Measurements from ENCODE around the gene IGLL1.
A peak's percentile ranks its signal among the peaks of the same experiment; 100 is the strongest.
"Not testable (repeated sequence)": the region's sequence is repeated elsewhere in the genome, so short reads cannot be mapped to it uniquely, and the experiment has no call there.

Gene IGLL1

GRCh38 chr22:23539135-23539838, 40.8 kb downstream of the IGLL1 start:
- DNase-seq: peak; percentile 80

- not testable (repeated sequence) for DNase-seq
Observed at GRCh38 chr22:23538696-23539030, 41.4 kb downstream of the IGLL1 start.

GRCh38 chr22:23537830-23538695, 42.0 kb downstream of the IGLL1 start:
- not testable (repeated sequence) for DNase-seq

GRCh38 chr22:23537416-23537815, 42.7 kb downstream of the IGLL1 start:
- DNase-seq: no peak

- DNase-seq: no peak
Observed at GRCh38 chr22:23536821-23537345, 43.2 kb downstream of the IGLL1 start.

GRCh38 chr22:23535790-23536661, 44.1 kb downstream of the IGLL1 start:
- peak; percentile 53 for DNase-seq

GRCh38 chr22:23534851-23535717, 45.0 kb downstream of the IGLL1 start:
- DNase-seq: no peak

- no peak for DNase-seq
Observed at GRCh38 chr22:23534201-23534850, 45.8 kb downstream of the IGLL1 start.

- DNase-seq: no peak
Observed at GRCh38 chr22:23533771-23534191, 46.3 kb downstream of the IGLL1 start.

- DNase-seq: peak; percentile 49
Observed at GRCh38 chr22:23533328-23533762, 46.7 kb downstream of the IGLL1 start.

- DNase-seq: no peak
Observed at GRCh38 chr22:23532731-23533130, 47.4 kb downstream of the IGLL1 start.

GRCh38 chr22:23531966-23532705, 48.0 kb downstream of the IGLL1 start:
- DNase-seq: no peak

- no peak for DNase-seq
Observed at GRCh38 chr22:23531283-23531956, 48.7 kb downstream of the IGLL1 start.

GRCh38 chr22:23530766-23531282, 49.3 kb downstream of the IGLL1 start:
- no peak for DNase-seq

GRCh38 chr22:23530106-23530505, 50.0 kb downstream of the IGLL1 start:
- DNase-seq: no peak

GRCh38 chr22:23529166-23530103, 50.7 kb downstream of the IGLL1 start:
- DNase-seq: no peak

GRCh38 chr22:23527971-23528740, 51.9 kb downstream of the IGLL1 start:
- no peak for DNase-seq

Data from NCI-H146 (cell line).